ENCODE measurements around the gene KRAS. TPM values are rescaled to one million over a fixed set of nuclear protein-coding genes. Genes with fewer than 3 reads are reported as not detected.

The KRAS gene
- polyA plus RNA-seq, 1 donor (not counting 4 experiments of a cell fraction or from before 2014, with no cell fraction given) = 26.1 TPM

- H4K20me1 ChIP-seq (ENCODE audit: control insufficient read depth, extremely low read depth, insufficient read depth, low read length) = no peaks in the 10 kb centered on the region
- H3K9ac ChIP-seq (ENCODE audit: control insufficient read depth, extremely low read depth, insufficient read depth, low read length) = no peak overlapping the region
- H3K4me3 ChIP-seq (ENCODE audit: control insufficient read depth in 2 of 3, extremely low read depth in 1 of 3, insufficient read depth in 2 of 3, low read depth in 1 of 3, low read length in 3 of 3) = no peak overlapping the region
- FAIRE-seq = no peak
- no peaks in the 10 kb centered on the region for H3K79me2 ChIP-seq (ENCODE audit: control insufficient read depth, insufficient read depth, low read length)
- peaks cover 0 to 10% of the 10 kb centered on the region in 2 experiments for H3K36me3 ChIP-seq (ENCODE audit: control insufficient read depth in 2 of 2, extremely low read depth in 1 of 2, insufficient read depth in 2 of 2, low read length in 2 of 2)
- no peaks in the 10 kb centered on the region for H3K27me3 ChIP-seq (ENCODE audit: control insufficient read depth, extremely low read depth, insufficient read depth, low read length)
- no peak overlapping the region for H3K27ac ChIP-seq (ENCODE audit: control insufficient read depth, insufficient read depth, low read length)
- H3K4me2 ChIP-seq (ENCODE audit: control insufficient read depth, extremely low read depth, insufficient read depth, low read depth, low read length) = no peak overlapping the region
- H3K4me1 ChIP-seq (ENCODE audit: control insufficient read depth, extremely low read depth, insufficient read depth, low read length) = no peaks in the 10 kb centered on the region
- H2AFZ ChIP-seq (ENCODE audit: control insufficient read depth, low read length) = no peak overlapping the region
- dilution Hi-C loops (cut with MboI; ENCODE audit: extremely low pct_ligation_motif_present, low sequenced_read_pairs) = no loop called here
- TF ChIP-seq EZH2 (IDR thresholded peaks at IDR 0.05; ENCODE audit: low read length) (no peak), CTCF (optimal IDR thresholded peaks at IDR 0.05 in 1 of 3, IDR thresholded peaks at IDR 0.05 in 1 of 3, conservative IDR thresholded peaks at IDR 0.05 in 1 of 3; ENCODE audit: extremely low read depth in 1 of 3, insufficient read depth in 2 of 3, low read length in 3 of 3) (no peak)
- no peak for DNase-seq (ENCODE audit: low read depth, low spot score)
- no peaks in the 10 kb centered on the region for H3K9me1 ChIP-seq (ENCODE audit: control insufficient read depth, extremely low read depth, insufficient read depth, low read length)
- H3K9me3 ChIP-seq (ENCODE audit: control insufficient read depth, low read depth, low read length) = no peaks in the 10 kb centered on the region
Measured at GRCh38 chr12:25208554-25208953, 42.2 kb downstream of the KRAS start.

GRCh38 chr12:25207846-25208245 is 42.9 kb downstream of the KRAS start:
- DNase-seq (ENCODE audit: low read depth, low spot score) (no peak), FAIRE-seq (no peak)
- H3K9ac ChIP-seq (ENCODE audit: control insufficient read depth, extremely low read depth, insufficient read depth, low read length) = no peak overlapping the region
- no peaks in the 10 kb centered on the region for H3K9me1 ChIP-seq (ENCODE audit: control insufficient read depth, extremely low read depth, insufficient read depth, low read length)
- H3K9me3 ChIP-seq (ENCODE audit: control insufficient read depth, low read depth, low read length) = no peaks in the 10 kb centered on the region
- no peaks in the 10 kb centered on the region for H3K79me2 ChIP-seq (ENCODE audit: control insufficient read depth, insufficient read depth, low read length)
- dilution Hi-C loops (cut with MboI; ENCODE audit: extremely low pct_ligation_motif_present, low sequenced_read_pairs) = no loop called here
- TF ChIP-seq CTCF (optimal IDR thresholded peaks at IDR 0.05 in 1 of 3, IDR thresholded peaks at IDR 0.05 in 1 of 3, conservative IDR thresholded peaks at IDR 0.05 in 1 of 3; ENCODE audit: extremely low read depth in 1 of 3, insufficient read depth in 2 of 3, low read length in 3 of 3) (no peak), EZH2 (IDR thresholded peaks at IDR 0.05; ENCODE audit: low read length) (no peak)
- no peak overlapping the region for H3K4me3 ChIP-seq (ENCODE audit: control insufficient read depth in 2 of 3, extremely low read depth in 1 of 3, insufficient read depth in 2 of 3, low read depth in 1 of 3, low read length in 3 of 3)
- H3K4me2 ChIP-seq (ENCODE audit: control insufficient read depth, extremely low read depth, insufficient read depth, low read depth, low read length) = no peak overlapping the region
- no peak overlapping the region for H2AFZ ChIP-seq (ENCODE audit: control insufficient read depth, low read length)
- no peaks in the 10 kb centered on the region for H3K27me3 ChIP-seq (ENCODE audit: control insufficient read depth, extremely low read depth, insufficient read depth, low read length)
- peaks cover 0 to 10% of the 10 kb centered on the region in 2 experiments for H3K36me3 ChIP-seq (ENCODE audit: control insufficient read depth in 2 of 2, extremely low read depth in 1 of 2, insufficient read depth in 2 of 2, low read length in 2 of 2)
- no peak overlapping the region for H3K27ac ChIP-seq (ENCODE audit: control insufficient read depth, insufficient read depth, low read length)
- H4K20me1 ChIP-seq (ENCODE audit: control insufficient read depth, extremely low read depth, insufficient read depth, low read length) = no peaks in the 10 kb centered on the region
- H3K4me1 ChIP-seq (ENCODE audit: control insufficient read depth, extremely low read depth, insufficient read depth, low read length) = no peaks in the 10 kb centered on the region
